GM19468 (cell line): ENCODE results near the gene BSG.

Source experiments
- ATAC-seq: cut with Tn5 transposase; IDR thresholded peaks from one replicate; pipeline ENCODE4 v1.9.1; 2021; ENCODE audit warnings: mild to moderate bottlenecking, moderate library complexity, moderate number of reproducible peaks; ENCODE audit not compliant: unreplicated experiment; ENCODE audit errors: extremely low read depth

The BSG gene

GRCh38 chr19:572140-572742 lies at the start of gene BSG:
TSS of gene BSG (plus strand) at chr19:572596. CDS start at chr19:572635, 39 bp downstream.
- ATAC-seq = peak; percentile 64

- no peak for ATAC-seq
These were observed 49.7 kb upstream of the BSG start for GRCh38 chr19:522726-523125.

- ATAC-seq = no peak
These were observed 48.2 kb upstream of the BSG start for GRCh38 chr19:524062-524674.

GRCh38 chr19:525029-525428 lies 47.4 kb upstream of the BSG start:
- ATAC-seq = no peak

GRCh38 chr19:525857-526419 lies 46.5 kb upstream of the BSG start:
- ATAC-seq = no peak

- ATAC-seq = no peak
These were observed 42.0 kb upstream of the BSG start for GRCh38 chr19:530134-531008.

GRCh38 chr19:531009-531752 lies 41.2 kb upstream of the BSG start:
- peak; percentile 51 for ATAC-seq

GRCh38 chr19:531753-532560 lies 40.4 kb upstream of the BSG start, which contains the start of gene CDC34:
TSS of gene CDC34 (plus strand) at chr19:531760. CDS start at chr19:531932, 172 bp downstream.
- no peak for ATAC-seq

- ATAC-seq = no peak
These were observed 39.6 kb upstream of the BSG start for GRCh38 chr19:532561-533363.

- no peak for ATAC-seq
These were observed 38.9 kb upstream of the BSG start for GRCh38 chr19:533364-534058.

- ATAC-seq = no peak
These were observed 38.3 kb upstream of the BSG start for GRCh38 chr19:534088-534487.

GRCh38 chr19:535017-535835 lies 37.2 kb upstream of the BSG start:
- ATAC-seq = no peak

GRCh38 chr19:536031-536880 lies 36.1 kb upstream of the BSG start:
- no peak for ATAC-seq

- ATAC-seq = no peak
These were observed 35.5 kb upstream of the BSG start for GRCh38 chr19:536881-537404.

- no peak for ATAC-seq
These were observed 33.6 kb upstream of the BSG start for GRCh38 chr19:538641-539428.
